SIG-M5 treated with dmso at 0.1 percent for 504 hours (cell line): ENCODE measurements around the gene SFXN5.
"Not testable (repeated sequence)": the region's sequence is repeated elsewhere in the genome, so short reads cannot be mapped to it uniquely, and the experiment has no call there.

Source experiments
- DNase-seq: peaks from one replicate; lab custom pipeline; 2025; ENCODE audit not compliant: unreplicated experiment; lab: John Stamatoyannopoulos, UW

SFXN5 gene

DNA sequence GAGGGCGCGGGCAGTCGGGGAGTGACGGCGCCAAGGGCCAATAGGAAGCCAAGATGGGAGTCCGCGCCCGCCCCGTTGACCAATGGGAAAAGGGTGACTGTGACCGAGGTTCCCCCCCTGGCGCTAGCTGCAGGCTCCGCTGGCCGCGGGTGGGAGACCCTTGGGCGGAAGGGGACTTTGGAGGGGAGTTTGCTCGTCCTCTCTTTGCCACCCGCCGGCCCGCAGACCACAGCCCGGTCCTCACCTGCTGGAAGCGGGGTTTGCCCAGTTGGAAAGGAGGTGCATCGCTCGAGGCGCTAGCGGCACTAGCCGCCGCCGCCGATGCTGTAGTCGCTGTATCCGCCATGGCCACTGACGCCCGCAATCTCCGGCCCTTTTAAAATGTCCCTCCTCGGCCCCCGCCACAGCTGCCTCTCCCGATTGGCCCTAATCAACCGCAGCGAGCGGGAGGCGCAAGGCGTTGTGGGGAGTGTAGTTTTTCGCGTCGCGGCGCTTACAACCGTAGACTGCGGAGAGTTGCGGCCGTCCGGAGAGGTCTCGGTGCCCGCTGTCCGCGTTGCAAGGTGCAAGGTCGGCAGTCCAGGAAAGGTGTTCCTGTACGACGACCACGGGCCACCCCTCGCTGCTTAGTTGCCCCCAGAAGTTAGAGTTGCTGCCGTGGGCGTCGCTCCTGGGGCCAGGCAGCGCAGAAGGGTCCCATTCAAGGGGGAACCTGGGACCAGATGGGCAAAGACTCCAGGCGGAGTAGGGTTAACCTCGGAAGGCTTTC is at the start of gene SFXN5:
Gene SFXN5, minus strand, starts transcription at position 353 of the 769 bp plus-strand sequence. Its CDS starts 7 bp downstream, at position 346.
- DNase-seq: peak; percentile 93

GRCh38 chr2:73119611-73120239 is 48.2 kb upstream of the SFXN5 start:
- not testable (repeated sequence) for DNase-seq

DNA sequence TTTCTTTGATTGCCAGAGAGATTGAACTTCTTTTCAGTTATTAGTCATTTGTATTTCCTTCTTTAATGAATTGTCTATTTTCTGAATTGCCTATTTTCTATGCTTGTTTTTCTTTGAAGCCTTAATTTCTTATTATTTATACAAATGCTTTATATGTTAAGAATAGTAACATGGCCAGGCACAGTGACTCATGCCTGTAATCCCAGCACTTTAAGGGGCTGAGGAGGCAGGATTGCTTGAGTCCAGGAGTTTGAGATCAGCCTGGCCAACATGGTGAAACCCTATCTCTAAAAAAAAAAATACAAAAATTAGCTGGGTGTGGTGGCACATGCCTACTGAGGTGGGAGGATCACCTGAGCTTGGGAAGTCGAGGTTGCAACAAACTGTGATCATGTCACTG is 45.9 kb upstream of the SFXN5 start:
- no peak for DNase-seq

- no peak for DNase-seq
Observed at GRCh38 chr2:73116182-73116960, 44.9 kb upstream of the SFXN5 start.

DNA sequence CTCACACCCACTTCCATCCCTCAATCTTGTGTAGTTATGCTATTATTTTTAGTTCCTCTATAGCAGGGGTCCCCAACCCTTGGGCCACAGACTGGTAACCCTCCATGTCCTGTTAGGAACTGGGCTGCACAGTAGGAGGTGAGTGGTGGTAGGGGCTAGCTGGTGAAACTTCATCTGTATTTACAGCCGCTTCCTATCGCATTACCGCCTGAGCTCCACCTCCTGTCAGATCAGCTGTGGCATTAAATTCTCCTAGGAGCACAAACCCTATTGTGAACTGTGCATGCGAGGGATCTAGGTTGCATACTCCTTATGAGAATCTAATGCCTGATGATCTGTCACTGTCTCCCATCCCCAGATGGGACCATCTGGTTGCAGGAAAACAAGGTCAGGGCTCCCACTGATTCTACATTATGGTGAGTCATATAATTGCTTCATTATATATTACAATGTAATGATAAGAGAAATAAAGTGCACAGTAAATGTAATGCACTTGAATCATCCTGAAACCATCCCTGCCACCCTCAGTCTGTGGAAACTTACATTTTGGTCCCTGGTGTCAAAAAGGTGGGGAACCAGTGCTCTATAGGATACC is 42.9 kb upstream of the SFXN5 start:
- DNase-seq: no peak

DNA sequence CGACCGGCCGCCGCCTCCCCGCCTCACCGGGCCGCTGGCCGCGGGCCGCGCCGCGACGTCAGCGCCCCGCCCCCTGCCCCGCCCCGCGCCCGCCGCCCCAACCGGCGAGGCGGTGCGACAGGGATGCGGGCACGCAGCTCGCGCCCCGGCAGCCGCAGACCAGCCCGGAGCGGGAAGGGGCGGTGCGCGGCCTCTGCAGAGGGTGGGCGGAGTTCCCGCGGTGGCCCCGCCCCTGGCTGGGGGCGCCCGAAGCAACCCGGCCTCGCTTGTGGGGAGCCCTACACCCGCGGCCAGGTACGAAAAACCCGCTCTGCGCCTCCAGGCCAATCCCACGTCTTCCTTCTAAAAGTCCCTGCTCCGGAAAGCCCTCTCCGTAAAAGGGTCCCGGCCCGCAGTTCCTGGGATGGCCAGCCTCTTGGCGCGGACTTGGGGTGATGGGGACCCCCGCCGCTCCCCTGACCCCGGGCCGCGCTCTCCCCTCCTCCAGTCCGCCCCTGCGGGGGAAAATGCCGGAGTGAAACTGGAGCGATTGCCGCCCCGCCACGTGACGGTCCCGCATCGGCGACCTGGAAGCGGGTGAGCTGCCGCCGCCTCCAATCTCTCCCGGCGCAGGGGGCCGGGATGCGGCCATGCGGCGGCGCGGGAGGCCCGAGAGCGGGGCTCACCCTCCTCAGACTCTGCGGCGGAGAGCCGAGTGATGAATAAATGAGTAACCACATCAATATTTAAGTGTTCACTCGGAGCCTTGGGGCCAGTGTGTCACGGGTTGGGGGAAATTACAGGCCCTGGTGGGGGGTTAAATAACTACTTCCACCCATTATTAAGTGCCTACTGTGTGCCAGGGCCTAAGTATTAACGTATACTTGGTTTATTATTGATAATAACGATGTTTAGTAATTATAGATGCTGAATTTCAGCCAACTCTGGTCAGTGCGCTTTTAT is 41.7 kb upstream of the SFXN5 start, which contains the start of gene RAB11FIP5:
Gene RAB11FIP5, minus strand, starts transcription at position 36 of the 942 bp plus-strand sequence. CDS start 171 bp downstream, outside the sequence.
- peak; percentile 40 for DNase-seq

DNA sequence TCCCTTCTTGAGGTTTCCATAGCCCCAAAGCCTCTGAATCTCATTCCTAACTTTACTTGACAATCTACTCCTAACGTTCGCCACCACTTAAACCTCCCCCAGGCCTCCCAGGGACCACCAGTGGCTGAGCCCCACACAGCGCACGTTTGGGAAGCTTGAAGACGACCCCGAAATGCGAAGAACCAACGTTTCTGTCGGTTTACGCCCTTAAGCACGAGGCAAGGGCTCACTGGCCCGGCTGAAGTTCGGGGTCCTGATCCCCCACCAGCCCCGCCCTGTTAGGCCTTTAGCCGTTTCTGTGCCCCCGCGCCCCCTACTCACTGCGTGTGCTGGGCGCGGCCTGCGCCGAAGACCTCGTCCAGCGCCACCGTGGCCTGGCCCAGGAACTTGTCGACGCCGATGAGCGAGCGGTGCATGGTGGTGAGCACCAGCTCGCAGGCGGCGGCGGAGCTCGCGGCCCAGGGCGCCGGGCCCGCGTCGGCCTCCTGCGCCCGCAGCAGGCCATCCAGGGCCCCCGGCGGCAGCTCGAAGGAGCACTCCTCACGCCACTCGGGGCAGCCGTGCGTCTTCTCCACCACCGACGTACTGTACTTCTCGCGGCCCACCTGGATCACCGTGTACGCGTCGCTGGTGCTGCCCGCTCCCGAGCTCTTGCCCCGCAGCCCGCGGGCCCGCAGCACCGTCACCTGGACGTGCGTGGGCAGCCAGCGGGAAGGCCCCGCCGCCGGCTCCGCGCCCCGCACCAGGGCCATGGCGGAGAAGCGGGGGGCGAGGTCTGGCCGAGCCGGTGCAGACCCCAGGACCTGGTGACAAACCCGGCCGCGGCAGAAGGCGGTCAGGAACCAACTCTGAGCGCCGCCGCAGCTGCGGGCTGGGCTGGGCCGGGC is 40.8 kb upstream of the SFXN5 start:
- DNase-seq: no peak

- DNase-seq: peak; percentile 12
Observed at GRCh38 chr2:73111073-73112025, 39.8 kb upstream of the SFXN5 start.

DNA sequence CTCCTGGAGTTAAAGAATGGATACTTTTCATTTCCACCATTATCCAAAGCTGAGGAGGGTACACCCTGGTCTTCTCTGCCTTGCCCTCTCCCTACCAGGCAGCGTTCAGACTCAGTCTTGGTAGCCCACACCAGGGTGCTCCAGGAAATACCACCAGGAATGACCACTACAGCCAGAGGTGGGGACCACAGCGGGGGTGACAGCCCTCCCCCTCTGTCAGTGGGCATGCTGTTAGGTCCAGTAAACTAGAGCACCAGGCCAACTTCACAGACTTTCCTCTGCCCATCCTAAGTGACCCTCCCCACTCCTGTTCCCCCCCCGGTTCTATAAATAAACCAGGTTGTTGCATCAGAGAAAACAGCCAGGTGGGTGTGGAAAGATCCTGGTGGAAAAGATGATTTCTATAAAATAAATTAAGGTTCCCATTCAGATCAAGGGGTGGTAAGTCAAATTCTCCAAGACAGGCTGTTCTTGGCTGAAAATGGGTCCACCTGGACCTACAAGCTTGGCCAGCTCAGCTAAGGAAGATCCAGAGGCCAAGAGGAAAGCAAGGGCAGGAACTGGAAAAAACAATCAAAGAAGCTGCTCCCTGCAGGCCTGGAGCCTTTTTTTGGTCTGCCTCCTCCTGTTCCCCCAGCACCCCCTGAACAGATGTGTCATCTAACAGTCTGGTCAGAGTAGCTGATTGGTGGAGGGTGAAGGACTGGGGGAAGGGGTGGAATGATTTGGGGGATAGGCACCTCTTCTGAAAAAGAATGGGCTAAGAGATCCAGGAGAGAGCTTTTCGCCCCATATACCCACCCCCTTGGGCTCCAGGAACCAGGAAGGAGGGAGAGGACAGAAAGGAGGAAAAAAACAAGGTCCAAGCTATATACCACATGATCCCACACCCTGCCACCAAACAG is 38.9 kb upstream of the SFXN5 start:
- DNase-seq: no peak

DNA sequence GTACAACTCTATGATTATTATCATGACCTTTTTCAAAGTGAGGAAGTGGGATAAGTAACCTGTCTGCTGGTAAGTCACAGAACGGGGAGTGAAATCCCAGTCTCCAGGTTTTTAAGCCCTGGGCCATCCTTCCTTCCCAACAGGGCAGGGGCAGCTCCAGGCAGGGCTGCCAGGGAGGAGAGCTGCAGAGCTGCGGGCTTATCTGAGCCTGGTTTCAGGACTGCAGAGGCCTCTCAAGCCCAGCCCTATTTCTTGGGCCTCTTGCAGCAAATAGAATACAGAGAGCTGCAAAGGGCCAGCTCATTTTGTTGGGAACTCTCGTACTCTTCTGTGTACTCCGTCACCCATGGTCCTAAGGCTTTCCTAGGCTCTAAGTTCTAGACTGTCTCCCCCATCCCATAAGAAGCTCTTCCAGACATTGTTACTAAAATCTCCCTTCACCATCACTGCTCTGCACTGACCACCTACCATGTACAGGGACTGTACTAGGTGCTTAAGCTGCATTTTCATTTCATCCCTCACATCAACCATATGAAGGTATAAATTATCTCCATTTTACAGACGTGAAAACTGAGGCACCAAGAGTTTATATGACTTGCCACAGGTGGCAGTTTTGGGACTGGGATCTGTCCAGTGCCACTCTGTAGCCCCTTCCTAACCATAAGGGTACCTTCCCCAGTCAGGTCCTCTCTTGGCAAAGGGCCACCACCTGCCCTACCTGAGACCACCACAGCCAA is 38.1 kb upstream of the SFXN5 start:
- no peak for DNase-seq

DNA sequence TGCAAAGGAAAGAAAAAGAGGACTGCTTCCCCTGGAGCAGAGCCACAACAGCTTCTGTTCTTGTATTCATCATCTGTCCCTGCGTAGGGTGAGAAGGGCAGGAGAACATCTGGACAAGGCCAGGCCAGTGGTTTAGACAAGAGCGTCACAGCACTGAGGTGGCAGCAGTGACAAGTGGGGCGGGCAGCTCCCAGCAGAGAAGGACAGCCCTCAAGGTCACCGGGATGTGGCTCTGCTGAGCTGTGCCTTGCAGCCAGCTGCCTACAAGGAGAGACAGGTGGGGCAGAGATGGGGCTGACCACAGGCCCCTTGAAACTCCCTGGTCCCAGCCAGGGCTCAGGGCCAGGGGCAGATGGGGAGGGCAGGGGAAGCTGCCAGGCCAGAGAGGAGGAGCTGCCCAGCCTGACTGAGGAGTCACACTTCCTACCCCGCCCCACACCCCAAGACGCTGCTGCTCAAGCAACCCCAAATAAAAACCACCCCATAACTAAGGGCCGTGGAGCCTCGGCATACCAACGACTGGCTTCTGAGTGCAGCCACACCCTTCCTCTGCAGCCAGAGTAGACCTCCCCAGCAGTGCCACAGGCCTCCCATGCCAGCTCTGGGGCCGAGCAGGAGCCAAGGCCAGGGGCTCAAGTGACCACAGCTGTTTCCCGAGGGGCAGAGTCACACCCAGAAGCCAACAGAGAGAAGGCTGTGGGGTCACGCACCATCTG is 35.9 kb upstream of the SFXN5 start:
- no peak for DNase-seq

GRCh38 chr2:73106791-73107190 is 35.3 kb upstream of the SFXN5 start:
- DNase-seq: no peak

- no peak for DNase-seq
Observed at GRCh38 chr2:73105511-73105971, 34.0 kb upstream of the SFXN5 start.

DNA sequence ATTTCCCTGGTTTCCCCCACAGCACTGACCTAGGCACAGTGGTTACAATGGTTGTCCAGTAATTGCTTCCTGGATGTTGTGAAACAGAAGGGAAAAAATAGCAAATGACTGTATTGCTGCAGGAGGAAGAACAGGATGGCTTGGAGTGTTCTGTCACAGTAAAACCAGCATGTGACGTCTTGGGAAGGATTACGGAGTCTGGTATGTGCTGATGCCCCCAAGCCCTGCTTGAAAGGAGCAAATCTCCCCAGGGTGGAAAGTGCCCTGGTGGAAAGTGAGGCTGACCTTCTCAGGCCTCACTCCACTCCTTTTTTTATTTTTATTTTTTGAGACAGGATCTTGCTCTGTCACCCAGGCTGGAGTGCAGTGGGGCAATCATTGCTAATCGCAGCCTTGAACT is 33.4 kb upstream of the SFXN5 start:
- DNase-seq: no peak

GRCh38 chr2:73103018-73103542 is 31.6 kb upstream of the SFXN5 start:
- no peak for DNase-seq
